ENCODE measurements around the gene PIP4K2A.
A peak's percentile ranks its signal among the peaks of the same experiment; 100 is the strongest.
"Not testable (repeated sequence)": the region's sequence is repeated elsewhere in the genome, so short reads cannot be mapped to it uniquely, and the experiment has no call there.

PIP4K2A gene
- 172 to 323 (median 184) reads per million in 3 experiments for total RNA-seq

- DNase-seq, result peak; percentile 79
These were observed at the start of gene PIP4K2A for GRCh38 chr10:22714479-22715289. Gene PIP4K2A (minus strand): TSS chr10:22714578. CDS start chr10:22714326, 252 bp downstream.

- no peak for DNase-seq
These were observed 47.3 kb upstream of the PIP4K2A start for GRCh38 chr10:22761569-22762220.

DNA sequence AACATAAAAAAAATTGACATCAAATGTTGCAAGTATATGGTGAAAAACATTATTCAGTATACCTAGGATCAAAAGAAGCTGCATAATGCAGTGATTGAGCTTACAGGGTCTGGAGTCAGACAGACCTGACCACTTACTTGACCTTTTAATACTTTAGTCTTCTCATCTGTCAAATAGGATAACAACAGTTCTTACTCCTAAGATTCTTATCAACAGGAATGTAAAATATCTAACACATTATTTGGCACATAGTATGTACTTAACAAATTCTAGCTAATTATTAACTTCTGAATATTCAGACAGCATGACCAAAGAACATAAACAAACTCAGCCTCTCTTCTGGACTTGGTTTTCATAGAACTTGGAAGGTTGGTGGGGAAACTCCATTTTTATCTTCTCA is 45.6 kb upstream of the PIP4K2A start:
- DNase-seq, result no peak

DNA sequence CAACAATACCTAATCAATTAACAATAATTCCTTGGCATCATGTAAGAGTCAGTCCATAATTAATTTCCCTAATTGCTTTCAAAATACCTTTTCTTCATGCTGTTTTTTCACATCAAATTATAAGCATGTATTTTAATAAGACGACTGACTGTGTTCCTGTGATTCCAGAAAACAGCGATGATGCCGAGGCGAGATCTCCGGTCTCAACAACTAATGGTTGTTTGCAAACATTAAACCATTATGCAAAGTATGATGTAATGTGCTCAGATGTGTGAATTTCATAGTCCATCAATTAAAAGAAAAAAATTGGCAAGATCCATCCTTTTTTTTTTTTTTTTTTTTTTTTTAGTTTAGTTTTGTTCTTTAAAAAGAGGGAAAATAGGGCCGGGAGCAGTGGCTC is 44.5 kb upstream of the PIP4K2A start:
- DNase-seq, result no peak

DNA sequence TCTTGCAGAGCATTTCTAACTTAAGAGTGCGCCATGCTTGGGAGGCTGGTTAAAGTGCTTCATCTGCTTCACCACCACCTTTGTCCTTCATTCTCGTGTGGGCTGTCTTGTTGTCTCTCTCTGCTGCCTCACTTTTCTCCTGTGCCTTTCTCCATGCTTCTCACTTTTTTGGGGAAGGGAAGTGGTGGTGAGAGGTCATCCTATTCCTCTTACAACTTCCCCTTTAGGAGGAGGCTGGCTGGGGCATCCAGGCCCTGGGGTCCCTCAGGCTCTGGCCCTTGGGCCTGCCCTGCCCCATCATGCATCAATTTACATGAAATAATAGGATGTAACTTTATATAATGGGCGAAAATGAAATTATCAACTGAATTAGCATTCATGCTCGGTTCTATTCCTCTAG is 39.9 kb upstream of the PIP4K2A start:
- no peak for DNase-seq

- no peak for DNase-seq
These were observed 39.4 kb upstream of the PIP4K2A start for GRCh38 chr10:22753786-22754185.

- no peak for DNase-seq
These were observed 38.0 kb upstream of the PIP4K2A start for GRCh38 chr10:22752272-22752889.

DNA sequence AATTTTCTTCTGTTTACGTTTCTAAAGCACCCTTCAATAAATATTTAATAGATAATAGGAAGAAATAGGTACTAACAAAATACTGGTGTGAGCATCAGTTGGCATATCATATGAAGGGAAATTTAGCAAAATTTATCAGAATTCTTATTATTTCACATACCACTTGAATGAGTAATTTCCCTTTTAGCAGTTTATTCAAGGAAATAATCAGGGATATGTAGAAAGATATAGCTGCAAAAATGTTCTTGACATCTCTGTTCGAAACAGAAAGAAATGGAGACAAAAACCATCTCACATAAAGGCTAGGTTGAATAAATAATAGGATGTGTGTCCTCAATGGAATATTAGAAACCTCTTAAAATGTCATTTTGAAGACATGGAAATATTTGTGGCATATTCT is 35.8 kb upstream of the PIP4K2A start:
- no peak for DNase-seq

- not testable (repeated sequence) for DNase-seq
These were observed 30.5 kb upstream of the PIP4K2A start for GRCh38 chr10:22744858-22745257.

DNA sequence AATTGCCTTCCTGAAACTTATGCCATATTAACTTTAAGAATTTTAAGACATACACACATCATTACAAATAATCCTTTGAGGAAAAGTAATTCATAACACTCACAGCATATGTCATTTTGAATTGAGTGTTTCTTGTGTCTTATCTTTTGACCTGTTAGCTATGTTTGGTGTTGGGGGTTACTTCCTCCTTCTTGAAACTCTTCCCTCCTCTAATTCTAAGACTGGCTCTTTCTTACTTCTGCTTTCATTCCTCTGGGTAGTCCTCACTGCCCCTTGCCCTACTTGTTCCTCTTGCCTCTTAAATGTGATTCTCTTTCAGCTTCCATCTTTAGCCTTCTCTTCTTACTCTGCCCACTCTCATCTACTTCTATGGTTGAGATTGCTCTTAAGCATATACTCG is 28.3 kb upstream of the PIP4K2A start:
- DNase-seq, result no peak

DNA sequence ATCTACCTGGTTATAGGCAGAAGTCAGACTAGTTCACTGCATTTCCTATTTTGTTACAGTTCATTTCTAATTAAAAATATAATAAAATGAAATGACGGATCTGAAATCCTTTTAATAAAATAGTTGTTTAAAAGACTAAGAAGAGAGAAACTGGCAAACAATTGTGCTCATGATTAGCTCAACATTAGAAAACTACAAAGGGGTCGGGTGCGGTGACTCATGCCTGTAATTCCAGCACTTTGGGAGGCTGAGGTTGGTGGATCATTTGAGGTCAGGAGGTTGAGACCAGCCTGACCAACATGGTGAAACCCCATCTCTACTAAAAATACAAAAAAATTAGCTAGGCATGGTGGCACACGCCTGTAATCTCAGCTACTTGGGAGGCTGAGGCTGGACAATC is 27.3 kb upstream of the PIP4K2A start:
- not testable (repeated sequence) for DNase-seq

DNA sequence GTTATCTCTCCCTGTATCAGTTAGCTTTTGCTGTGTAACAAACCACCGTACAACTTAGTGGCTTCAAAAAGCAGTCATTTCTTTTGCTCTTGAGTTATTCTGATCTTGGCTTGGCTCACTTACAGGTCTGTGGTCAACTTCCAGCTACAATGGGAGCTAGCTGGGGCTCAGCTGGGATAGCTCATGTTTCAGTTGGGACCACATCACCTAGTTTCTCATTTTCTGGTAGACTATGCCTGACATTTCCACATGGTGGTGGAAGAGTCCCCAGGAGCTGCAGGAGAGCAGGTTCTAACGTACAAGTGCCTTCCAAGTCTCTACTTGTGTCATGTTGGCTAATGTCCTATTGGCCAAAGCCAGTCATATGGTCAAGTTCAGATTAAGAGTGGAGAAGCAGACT is 25.8 kb upstream of the PIP4K2A start:
- no peak for DNase-seq

GRCh38 chr10:22737587-22737986 is 23.2 kb upstream of the PIP4K2A start:
- DNase-seq, result no peak

DNA sequence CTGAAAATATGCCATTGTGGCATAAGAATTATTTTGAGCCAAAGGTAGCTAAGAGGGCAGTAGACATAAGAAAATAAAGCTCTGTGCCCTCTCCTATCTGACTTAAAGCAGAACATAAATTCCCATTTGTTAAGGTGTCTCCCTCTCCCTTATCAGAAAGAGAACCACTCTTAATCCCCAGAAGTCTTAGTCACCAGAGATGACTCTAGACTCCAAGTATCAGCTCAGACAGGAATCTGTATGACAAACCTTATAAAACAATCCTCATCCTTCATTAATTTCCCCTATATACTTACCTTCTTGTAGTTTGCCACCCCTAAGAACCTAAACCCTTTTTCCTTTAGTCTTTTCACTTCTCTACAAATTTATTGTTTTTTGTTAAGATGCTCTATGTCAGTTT is 21.8 kb upstream of the PIP4K2A start:
- no peak for DNase-seq

GRCh38 chr10:22733992-22734391 is 19.6 kb upstream of the PIP4K2A start:
- no peak for DNase-seq

DNA sequence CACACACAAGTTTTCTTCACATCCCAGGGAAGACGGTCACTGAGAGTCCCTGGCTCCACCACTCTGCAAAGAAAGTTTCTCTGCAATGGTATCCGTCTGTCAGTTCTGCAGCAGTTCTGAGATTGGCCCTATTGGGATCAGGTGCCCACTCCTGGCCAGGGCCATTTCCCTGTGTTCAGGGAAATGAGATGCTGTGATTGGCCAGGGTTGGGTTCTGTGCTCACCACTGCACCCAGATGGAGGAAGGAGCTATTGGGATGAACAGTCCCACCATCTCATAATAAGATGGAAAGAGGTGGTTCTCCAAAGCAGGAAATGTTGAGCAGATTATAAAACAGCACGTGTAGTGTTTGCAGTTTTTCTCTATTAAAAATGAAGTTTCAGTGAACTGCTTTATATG is 13.3 kb upstream of the PIP4K2A start:
- DNase-seq, result no peak

DNA sequence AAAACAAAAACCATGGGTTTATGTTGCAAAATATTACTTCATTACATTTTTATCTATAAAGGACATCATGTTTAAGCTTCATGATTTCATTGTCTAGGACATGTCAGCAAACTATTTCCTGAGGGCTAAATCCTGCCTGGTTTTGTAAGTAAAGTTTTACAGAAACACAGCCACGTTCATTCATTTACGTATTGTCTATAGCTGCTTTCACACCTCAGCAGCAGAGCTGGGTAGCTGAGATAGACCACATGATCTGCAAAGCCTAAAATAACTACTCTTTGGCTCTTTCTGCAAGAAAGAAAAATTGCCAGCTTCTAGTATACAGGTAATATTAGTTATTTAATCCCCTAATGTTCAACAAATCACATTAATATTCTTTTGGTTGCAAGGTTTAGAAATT is 12.7 kb upstream of the PIP4K2A start:
- no peak for DNase-seq

GRCh38 chr10:22724773-22725172 is 10.4 kb upstream of the PIP4K2A start:
- no peak for DNase-seq

GRCh38 chr10:22723783-22724182 is 9.4 kb upstream of the PIP4K2A start:
- no peak for DNase-seq

- DNase-seq, result no peak
These were observed 9.0 kb upstream of the PIP4K2A start for GRCh38 chr10:22723343-22723779.

- no peak for DNase-seq
These were observed 8.3 kb upstream of the PIP4K2A start for GRCh38 chr10:22722626-22723169.

GRCh38 chr10:22720667-22721066 is 6.3 kb upstream of the PIP4K2A start:
- DNase-seq, result no peak

DNA sequence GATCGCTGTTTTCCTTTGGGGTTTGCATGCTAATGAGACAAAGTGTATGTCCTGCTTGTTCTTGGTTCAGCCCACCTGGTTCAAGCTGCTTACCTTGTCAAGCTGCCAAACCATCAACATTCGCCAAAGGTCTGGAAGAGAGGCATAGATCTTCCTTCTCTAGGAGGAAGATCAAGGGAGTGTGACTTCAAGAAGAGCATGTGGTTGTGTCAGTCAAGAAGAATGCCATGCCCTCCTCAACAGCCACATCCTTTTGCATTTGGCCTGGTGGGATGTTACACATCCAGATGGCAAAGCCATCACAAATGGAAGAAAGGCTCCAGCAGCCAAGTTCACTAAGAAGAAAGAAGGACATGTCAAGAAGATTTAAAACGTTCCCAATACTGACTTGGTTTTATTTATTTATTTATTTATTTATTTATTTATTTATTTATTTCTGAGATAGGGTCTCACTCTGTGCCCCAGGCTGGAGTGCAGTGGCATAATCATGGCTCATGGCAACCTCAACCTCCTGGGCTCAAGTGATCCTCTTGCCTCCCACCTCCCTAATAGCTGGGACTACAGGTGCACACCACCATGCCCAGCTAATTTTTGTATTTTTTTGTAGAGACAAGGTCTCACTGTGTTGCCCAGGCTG is 5.1 kb upstream of the PIP4K2A start:
- DNase-seq, result no peak
